GM19099 (cell line): ENCODE measurements around the gene TBXAS1.

ENCODE experiments used
- POLR2A ChIP-seq: IDR thresholded peaks from 3 replicates; pipeline ENCODE4 v1.6.1; 2011; ENCODE audit warnings: low read depth; ENCODE audit not compliant: insufficient read length; ENCODE audit errors: extremely low read depth

The TBXAS1 gene

DNA sequence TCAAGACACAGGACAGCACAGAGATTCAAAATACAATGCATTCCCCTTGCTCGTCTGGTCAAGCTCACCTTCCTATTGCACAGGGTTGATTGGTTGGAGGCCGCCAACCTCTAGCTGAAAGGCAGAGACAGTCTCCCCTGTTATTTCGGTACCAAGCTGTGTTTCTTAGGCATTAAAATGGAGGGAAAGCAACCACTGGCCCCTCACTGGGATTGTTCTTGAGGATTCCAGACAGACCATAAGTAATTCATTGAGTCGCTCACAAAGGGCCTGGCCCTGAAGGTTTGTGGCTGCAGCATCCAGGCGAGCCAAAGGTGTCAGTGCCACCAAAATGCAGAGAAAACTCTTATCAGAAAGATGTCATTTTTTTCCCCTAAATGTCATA lies 152.4 kb downstream of the TBXAS1 start:
- TF ChIP-seq POLR2A, result no peak

DNA sequence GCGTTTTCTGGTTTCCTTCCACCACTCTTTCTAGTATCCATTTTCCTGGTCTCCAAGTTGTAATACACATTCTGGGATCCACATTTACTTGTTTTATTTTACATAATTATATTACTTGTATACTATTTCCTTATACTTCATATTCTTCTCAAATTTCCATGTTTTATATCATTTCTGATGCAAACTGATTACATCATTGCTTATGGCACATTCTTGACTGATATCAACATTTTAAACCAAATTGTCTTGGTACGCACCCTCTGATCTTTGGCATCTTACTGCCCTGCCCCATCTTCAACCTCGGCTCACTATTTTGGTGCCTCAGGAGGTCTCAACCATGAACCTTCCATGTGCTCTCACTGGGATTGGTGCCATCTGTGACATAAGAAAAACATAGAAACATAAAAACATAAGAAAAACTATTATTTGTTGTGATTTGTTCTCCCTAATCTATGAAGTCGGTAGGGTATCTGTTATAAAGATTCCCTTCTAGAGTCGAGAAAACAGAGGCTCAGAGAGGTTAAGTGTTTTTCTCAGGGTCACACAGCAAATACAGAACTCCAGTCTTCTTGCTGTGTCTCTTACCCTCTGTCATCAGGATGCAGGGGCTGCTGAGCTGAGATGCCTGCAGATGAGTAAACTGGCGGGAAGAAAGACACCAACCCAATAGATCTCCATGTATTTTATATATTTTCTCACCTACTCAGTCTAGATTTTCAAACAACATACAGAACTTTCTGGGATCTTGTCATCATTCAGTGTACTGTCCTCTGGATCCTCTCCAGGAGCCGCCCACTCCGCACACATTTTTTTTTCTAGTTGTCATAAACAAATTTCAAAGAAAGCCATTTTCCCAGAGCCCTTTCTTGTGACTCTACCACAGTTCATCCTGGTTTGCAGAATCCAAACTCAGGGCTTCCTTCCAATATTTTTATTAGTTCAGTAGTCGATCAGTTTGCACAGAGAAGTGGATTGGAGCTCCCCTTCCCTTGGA lies 154.2 kb downstream of the TBXAS1 start:
- no peak for TF ChIP-seq POLR2A

DNA sequence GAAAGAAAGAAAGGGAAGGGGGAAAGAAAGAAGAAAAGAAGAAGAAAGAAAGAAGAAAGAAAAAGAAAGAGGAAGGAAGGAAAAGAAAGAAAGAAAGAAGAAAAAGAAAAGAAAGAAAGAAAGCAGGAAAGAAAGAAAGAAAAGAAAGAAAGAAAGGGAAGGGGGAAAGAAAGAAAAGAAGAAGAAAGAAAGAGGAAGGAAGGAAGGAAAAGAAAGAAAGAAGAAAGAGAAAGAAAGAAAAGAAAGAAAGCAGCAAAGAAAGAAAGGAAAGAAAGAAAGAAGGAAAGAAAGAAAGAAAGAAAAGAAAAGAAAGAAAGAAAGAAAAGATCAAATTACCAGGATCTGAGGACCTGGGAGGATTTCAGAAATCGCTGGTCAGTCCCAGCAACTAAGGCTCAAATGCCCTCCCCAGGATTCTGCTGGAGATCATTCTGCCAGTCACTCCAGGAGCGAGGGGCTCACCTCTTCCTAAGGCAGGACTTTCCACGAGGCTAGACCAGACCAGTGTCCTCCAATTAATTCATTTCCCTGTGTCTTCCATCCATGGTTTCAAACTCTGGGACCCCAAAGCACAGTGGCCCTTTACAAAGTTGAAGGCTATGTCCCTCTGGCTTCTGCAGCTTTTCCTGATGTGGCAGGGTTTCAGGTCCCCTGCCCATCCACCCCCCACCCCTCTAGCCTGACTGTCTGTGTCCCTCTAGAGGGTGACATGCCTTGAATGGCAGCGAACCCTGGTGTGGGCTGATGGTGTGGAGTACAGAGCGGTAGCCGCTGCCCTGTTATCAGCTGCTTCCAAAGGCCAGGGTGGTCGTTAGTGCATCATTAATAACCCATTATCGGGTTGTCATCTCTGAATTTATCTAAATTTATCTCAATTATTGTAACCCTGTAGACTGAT lies 155.8 kb downstream of the TBXAS1 start:
- no peak for TF ChIP-seq POLR2A

DNA sequence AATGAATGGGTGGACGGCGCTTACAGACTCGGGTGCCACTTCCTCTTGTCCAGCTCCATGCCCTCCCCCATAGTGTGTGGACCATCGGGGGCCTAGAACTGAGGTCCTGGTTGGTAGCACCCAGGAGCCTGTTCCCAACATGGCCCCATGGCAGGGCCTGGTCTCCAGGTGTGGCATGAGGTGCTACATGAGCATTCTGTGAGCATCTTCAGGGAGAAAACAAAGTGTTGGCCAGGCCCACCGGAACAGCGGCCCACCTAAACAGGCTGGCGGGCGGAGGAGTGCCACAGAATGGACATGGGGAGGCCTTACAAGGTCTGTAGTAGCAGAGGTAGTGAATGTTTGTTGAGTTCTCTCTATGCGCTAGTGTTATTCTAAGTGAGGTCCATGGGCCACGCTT lies 156.7 kb downstream of the TBXAS1 start:
- TF ChIP-seq POLR2A, result no peak

DNA sequence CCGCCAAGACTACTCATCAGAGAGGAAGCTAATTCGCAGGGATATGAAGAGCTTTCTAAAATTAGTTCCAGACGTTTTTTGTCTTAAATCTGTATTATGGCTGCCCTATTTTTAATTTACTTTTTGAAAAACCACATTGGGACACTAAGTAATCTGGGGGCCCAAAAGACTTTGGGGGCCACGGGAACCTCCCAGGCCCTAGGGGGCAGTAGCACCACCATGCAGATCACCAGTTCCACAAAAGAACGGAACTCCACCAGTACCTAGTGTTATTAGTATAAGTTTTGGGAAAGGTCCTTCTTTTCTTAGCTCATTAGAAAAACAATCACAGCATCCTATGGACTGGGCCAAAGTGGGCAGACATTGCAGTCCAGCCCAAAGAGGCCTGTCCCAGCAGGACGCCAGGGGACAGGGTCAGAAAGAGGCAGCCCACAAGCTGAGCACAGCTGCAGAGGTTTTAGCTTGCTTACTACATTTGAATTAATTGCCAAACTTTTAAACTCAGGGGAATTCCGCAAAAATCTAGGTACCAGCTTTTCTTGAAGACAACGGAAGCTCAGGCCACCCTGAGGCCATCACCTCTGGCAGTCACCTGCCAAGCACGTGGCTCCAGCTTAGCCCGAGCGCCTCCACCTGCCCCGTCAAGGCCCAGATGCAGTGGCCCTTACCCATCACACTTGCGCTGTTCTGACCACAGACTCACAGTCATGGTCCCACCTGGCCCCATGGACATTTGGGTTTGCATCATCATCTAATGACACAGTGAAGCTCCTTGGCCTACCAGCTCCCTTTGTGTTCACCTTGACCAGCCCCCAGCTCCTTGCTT lies 158.8 kb downstream of the TBXAS1 start:
- TF ChIP-seq POLR2A, result no peak

DNA sequence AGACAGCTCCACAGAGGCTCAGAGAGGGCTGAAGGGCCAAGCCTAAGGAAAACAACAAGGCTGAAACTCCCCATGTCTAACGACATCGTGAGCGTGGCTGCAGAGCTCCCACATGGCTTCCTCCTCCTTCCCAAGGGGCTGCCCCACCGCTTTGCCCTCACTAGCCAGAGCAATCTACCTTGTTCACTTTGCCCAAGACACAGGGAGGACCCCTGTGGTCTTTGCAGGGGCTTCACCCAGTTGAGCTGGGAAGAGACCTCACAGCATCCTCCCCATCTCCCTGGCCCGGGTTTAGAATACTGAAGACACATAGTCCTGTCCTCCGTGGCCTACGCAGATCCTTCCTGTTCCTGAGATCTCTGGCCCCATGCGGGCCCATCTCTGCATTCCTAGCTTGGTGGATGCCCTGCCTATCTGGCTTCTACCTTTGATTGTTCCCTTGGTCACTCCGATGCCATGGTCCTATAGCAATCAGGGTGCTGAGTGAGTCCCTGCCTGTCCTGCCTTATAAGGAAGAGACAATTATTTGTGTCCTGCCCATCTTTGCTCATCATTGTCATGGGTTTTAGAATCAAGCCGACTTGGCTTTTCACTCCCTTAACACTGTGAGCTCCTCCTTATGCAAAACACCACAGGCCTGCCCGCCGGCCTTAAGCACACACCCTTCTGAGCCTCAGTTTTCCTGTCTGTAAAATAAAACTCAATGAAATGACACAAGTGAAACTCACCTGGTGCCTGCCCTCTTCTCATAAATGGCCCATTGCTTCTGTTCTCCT lies 160.5 kb downstream of the TBXAS1 start:
- TF ChIP-seq POLR2A, result no peak

DNA sequence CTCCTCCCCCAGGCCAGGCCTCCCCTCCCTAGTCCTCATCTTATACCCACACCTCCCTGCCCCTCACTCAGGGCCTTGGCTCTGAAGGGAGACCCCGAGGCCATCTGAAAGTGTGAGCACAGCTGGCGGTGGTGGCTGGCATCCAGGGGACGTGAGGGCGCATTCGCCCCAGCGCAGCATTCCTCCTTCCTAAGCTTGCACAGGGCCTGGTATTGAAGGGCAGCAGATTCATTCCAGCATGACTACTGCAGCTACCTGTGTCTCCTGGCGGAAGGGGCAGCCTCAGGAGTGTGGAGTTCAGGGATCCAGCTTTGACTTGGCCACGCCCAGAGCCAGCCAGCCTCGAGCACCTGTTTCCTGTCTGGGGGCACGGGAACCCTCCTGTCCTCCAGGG lies 161.1 kb downstream of the TBXAS1 start:
- no peak for TF ChIP-seq POLR2A

DNA sequence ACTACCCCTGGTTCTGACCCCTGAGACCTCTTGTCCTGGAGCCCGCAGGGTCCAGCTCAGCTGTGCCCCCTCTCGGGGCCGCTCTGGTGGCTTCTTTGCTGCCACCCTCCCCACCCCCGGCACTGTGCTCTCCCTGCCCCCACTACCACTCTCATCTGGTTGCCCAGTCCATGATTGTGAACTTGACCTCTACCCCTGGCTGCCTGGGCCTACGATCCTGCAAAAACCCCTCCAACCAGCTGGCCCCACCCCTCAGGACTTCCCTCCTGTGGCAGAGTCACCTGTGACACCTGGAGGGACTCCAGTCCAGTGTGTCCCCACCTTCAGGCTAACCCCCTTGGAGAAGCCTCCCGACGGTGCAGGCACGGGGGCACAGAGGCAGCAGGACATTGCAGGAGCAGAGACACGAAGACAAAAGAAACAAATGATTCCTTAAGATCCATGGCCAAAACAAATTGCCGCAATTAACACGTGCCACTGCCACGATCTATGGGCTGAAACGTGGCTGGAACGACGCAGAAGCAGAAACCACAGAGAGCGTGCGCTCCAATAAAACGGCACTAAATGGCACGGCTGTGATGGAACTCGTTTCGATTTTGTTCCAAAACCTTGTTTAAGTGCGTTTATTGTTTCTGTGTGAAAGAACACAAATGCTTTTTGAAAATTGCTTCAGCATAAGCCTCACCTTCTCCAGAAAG lies 161.7 kb downstream of the TBXAS1 start:
- no peak for TF ChIP-seq POLR2A

DNA sequence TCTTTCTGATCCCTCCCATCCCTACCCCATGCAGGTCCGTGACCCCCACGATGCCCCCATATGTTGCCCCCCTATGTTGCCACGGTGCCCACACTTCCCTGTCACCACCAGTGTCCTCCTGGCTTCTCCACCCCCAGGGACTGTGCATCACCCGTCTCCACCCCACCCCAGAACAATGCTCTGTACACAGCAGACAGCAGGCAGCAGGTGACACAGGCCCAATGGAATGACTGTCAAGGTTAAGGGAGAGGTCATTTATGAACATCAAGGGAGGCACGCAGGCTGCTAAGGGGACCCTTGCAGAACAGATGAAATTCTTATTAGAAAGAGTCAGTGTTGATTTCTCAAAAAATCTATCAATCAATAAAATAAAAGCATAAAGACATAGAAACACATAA lies 162.2 kb downstream of the TBXAS1 start:
- TF ChIP-seq POLR2A, result no peak

DNA sequence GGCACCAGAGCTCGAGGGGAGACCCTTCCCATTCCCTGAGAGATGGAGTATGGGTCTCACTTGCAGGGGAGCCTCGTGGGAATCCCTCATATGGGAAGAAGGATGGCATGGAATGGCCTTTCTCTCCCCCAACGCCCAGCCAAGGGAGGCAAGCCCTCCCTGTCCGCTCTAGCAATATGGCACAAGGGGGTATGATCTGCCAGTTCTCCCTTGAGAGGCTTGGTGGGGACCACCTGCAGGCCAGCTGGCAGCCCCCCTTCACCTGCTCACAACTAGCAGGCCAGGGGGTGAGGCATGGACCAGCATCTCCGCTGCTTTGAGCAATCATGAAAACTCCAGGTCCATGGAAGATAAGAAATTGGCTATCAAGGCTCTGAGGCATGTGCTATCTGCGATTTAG lies 162.8 kb downstream of the TBXAS1 start:
- TF ChIP-seq POLR2A, result no peak

DNA sequence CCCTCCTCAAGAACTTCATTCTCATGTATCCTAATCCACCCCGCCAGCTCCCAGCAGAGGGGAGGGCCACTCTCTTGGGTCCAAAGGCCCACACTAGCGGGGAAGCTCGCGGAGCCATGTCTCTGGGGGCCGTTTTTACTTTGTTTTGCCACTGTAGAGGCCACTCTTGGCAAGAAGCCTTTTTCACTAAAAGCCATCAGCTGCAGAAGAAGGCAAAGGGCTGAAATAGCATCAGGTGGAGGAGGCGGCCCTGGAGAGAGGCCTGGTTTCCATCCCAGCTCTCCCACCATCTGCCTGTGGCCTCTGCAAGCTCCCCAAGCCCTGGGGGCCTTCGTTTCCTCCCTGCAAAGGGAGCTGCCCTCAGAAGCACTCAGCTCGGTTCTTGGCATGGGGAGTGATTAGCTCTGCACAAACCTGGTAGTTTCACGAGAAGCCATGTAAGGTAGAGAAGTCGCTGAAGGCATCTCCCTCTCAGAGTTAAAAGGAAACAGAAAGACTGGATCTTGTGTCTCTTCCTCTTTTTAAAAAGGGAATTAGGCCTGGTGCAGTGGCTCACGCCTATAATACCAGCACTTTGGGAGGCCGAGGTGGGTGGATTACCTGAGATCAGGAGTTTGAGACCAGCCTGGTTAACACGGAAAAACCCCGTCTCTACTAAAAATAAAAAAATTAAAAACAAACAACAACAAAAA lies 163.4 kb downstream of the TBXAS1 start:
- TF ChIP-seq POLR2A, result no peak

DNA sequence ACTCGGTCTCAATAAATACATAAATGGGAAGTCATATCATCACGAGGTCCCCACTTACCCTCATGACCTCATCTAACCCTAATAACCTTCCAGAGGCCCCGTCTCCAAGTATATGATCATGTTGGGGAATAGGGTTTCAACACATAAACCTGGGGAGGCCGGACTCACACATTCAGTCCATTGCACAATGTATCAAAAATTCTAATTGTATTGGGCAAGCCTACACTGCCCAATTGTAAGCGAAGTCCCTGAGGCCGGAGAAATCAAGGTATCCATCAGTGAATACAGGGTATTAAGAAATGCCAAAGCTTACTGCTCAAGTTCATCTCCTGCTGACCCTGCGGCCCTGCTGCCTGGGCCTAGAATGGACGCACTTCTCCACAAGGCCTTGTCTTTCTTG lies 164.1 kb downstream of the TBXAS1 start:
- TF ChIP-seq POLR2A, result no peak

DNA sequence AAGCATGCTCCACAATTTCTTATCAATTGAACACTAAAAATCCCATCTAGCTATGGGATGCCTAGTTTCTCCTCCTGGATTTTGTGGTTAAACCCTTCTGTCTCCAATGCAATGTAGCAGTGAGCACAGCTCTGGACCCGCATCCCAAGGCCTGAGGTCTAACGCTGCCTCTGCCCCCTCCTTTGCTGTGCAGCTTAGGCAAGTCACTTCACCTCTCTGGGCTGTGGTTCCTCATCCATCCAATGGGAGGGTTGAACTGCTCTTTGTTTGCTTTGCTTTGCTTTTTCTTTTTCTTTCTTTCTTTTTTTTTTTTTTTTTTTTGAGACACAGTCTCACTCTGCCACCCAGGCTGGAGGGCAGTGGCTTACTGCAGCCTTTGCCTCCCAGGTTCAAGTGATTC lies 164.5 kb downstream of the TBXAS1 start:
- TF ChIP-seq POLR2A, result no peak
